Suprapubic skin (tissue), 4 donors: ENCODE measurements around the gene MDFI. TPM values are rescaled to one million over a fixed set of nuclear protein-coding genes. Genes with fewer than 3 reads are reported as not detected.

Experiments
- DNase-seq, 2 donors: peaks; one replicate each; pipeline ENCODE4 v3.0.0-alpha.2; 2019; ENCODE audit warnings: low spot score in 2 of 2
- H3K27ac ChIP-seq: fragments of 200-600 bp; sonication (generic); one replicate; pipeline ENCODE4 v1.5.1; 2019
- H3K27me3 ChIP-seq: fragments of 200-600 bp; sonication (generic); one replicate; pipeline ENCODE4 v1.5.1; 2019
- H3K36me3 ChIP-seq: fragments of 200-600 bp; sonication (generic); one replicate; pipeline ENCODE4 v1.5.1; 2019
- H3K4me1 ChIP-seq: fragments of 200-600 bp; sonication (generic); one replicate; pipeline ENCODE4 v1.5.1; 2019
- H3K4me3 ChIP-seq: fragments of 200-600 bp; sonication (generic); one replicate; pipeline ENCODE4 v1.5.1; 2019; ENCODE audit warnings: mild to moderate bottlenecking
- H3K9me3 ChIP-seq: fragments of 200-600 bp; sonication (generic); one replicate; pipeline ENCODE4 v1.5.1; 2019
- CTCF ChIP-seq, 2 donors: fragments of 200-600 bp in 1 of 2; fragments of 450-650 bp in 1 of 2; sonication (generic) in 1 of 2; IDR thresholded peaks; one replicate each; pipeline ENCODE4 v1.5.1; 2016 to 2019; ENCODE audit warnings: antibody characterized with exemption in 2 of 2, mild to moderate bottlenecking in 1 of 2, moderate library complexity in 1 of 2
- EP300 ChIP-seq: sonication (generic); formaldehyde crosslinking; IDR thresholded peaks from one replicate; pipeline ENCODE4 v1.6.1; 2017; ENCODE audit warnings: antibody characterized with exemption
- POLR2A ChIP-seq, 2 donors: fragments of 450-650 bp; IDR thresholded peaks; one replicate each; pipeline ENCODE4 v1.6.1; 2017; ENCODE audit warnings: antibody characterized with exemption in 2 of 2, mild to moderate bottlenecking in 2 of 2, moderate library complexity in 2 of 2
- POLR2AphosphoS5 ChIP-seq, 3 donors: sonication (generic); formaldehyde crosslinking; IDR thresholded peaks; one replicate each; pipeline ENCODE4 v1.6.1; 2017; ENCODE audit warnings: antibody characterized with exemption in 3 of 3
- WGBS: methylation state at CpG from one replicate; pipeline ENCODE4 v1.1.5; 2018; 5-methylcytosine and 5-hydroxymethylcytosine counted together
- total RNA-seq, 4 donors: library from RNA; depleted of rRNA; stranded (reverse); fragments of >200 nt; gene quantifications; one replicate each; pipeline ENCODE4 v1.1.0, GENCODE V29; 2016

Gene MDFI
- total RNA-seq, 4 donors from 2014 or later, result 21.7 to 51.8 (median 31.4) TPM

GRCh38 chr6:41654151-41654697 is 16.0 kb downstream of the MDFI start:
- Histone ChIP-seq H3K4me1 (no peaks in the 10 kb centered on the region), H3K4me3 (no peak overlapping the region), H3K27ac (no peak overlapping the region), H3K36me3 (peaks cover 3% of the 10 kb centered on the region), H3K27me3 (peaks cover 9% of the 10 kb centered on the region), H3K9me3 (no peaks in the 10 kb centered on the region)
- no peak for DNase-seq
- no peak for TF ChIP-seq POLR2A (IDR thresholded peaks at IDR 0.05)
- TF ChIP-seq POLR2AphosphoS5 (IDR thresholded peaks at IDR 0.05), result no peak
- TF ChIP-seq CTCF (IDR thresholded peaks at IDR 0.05), result no peak
- TF ChIP-seq EP300, result no peak
- WGBS, result 52% methylated on average over 5 of the region's 5 CpGs

GRCh38 chr6:41654698-41655151 is 16.5 kb downstream of the MDFI start:
- H3K27ac ChIP-seq, result no peak overlapping the region
- H3K9me3 ChIP-seq, result no peaks in the 10 kb centered on the region
- 86% methylated on average over 8 of the region's 8 CpGs for WGBS
- DNase-seq, result no peak
- H3K4me1 ChIP-seq, result no peaks in the 10 kb centered on the region
- H3K4me3 ChIP-seq, result no peak overlapping the region
- TF ChIP-seq CTCF (IDR thresholded peaks at IDR 0.05) (no peak), EP300 (no peak), POLR2A (IDR thresholded peaks at IDR 0.05) (no peak), POLR2AphosphoS5 (IDR thresholded peaks at IDR 0.05) (no peak)
- peaks cover 3% of the 10 kb centered on the region for H3K36me3 ChIP-seq
- peaks cover 9% of the 10 kb centered on the region for H3K27me3 ChIP-seq

- no peak overlapping the region for H3K27ac ChIP-seq
- H3K27me3 ChIP-seq, result peaks cover 9% of the 10 kb centered on the region
- H3K4me1 ChIP-seq, result no peaks in the 10 kb centered on the region
- no peak overlapping the region for H3K4me3 ChIP-seq
- peaks cover 2% of the 10 kb centered on the region for H3K36me3 ChIP-seq
- H3K9me3 ChIP-seq, result no peaks in the 10 kb centered on the region
- TF ChIP-seq CTCF (IDR thresholded peaks at IDR 0.05) (no peak), EP300 (no peak), POLR2AphosphoS5 (IDR thresholded peaks at IDR 0.05) (no peak), POLR2A (IDR thresholded peaks at IDR 0.05) (no peak)
- no peak for DNase-seq
- WGBS, result 84% methylated on average over 8 of the region's 8 CpGs
These were observed 16.9 kb downstream of the MDFI start for GRCh38 chr6:41655176-41655575.

- H3K27me3 ChIP-seq, result peaks cover 9% of the 10 kb centered on the region
- no peaks in the 10 kb centered on the region for H3K36me3 ChIP-seq
- no peaks in the 10 kb centered on the region for H3K4me1 ChIP-seq
- no peak for DNase-seq
- no peaks in the 10 kb centered on the region for H3K9me3 ChIP-seq
- H3K4me3 ChIP-seq, result no peak overlapping the region
- no peak for TF ChIP-seq POLR2A (IDR thresholded peaks at IDR 0.05)
- no peak for TF ChIP-seq CTCF (IDR thresholded peaks at IDR 0.05)
- no peak for TF ChIP-seq POLR2AphosphoS5 (IDR thresholded peaks at IDR 0.05)
- TF ChIP-seq EP300, result no peak
- no peak overlapping the region for H3K27ac ChIP-seq
- 56% methylated on average over 11 of the region's 12 CpGs for WGBS
These were observed 17.4 kb downstream of the MDFI start for GRCh38 chr6:41655646-41656001.

GRCh38 chr6:41656002-41656691 is 17.9 kb downstream of the MDFI start:
- Histone ChIP-seq H3K9me3 (no peaks in the 10 kb centered on the region), H3K36me3 (no peaks in the 10 kb centered on the region), H3K4me1 (no peaks in the 10 kb centered on the region), H3K27ac (no peak overlapping the region), H3K27me3 (peaks cover 9% of the 10 kb centered on the region), H3K4me3 (no peak overlapping the region)
- TF ChIP-seq POLR2A (IDR thresholded peaks at IDR 0.05), result no peak
- TF ChIP-seq POLR2AphosphoS5 (IDR thresholded peaks at IDR 0.05), result no peak
- no peak for TF ChIP-seq EP300
- WGBS, result 75% methylated on average over 8 of the region's 14 CpGs
- DNase-seq, result no peak
